K562 (cell line): ENCODE results near the gene SATB1. TPM values are rescaled to one million over a fixed set of nuclear protein-coding genes. Genes with fewer than 3 reads are reported as not detected.

Source experiments
- ATAC-seq: fragments of 200-7000 bp; cut with Tn5 transposase; 3 replicates; pipeline ENCODE4 v1.9.1; 2020; ENCODE audit warnings: moderate library complexity
- BruUV-seq: library from RNA; stranded (reverse); fragments of 400-500 nt; replicated peaks from 2 replicates; lab custom pipeline; 2021; lab: Mats Ljungman, UMichigan
- CTCF ChIA-PET: fragments of 300-600 bp; formaldehyde crosslinking; extraction: SDS; loops from one replicate; lab custom pipeline; 2021; ENCODE audit warnings: low intra/inter-chr PET ratio; lab: Yijun Ruan, JAX
- POLR2A ChIA-PET: fragments of 300-600, 350-650 bp; sonication (Branson Sonifier 250); formaldehyde crosslinking; extraction: SDS; loops from one replicate; lab custom pipeline; 2021; ENCODE audit warnings: antibody characterized with exemption, inconsistent platforms; lab: Yijun Ruan, JAX
- DNase-seq, 4 experiments: peaks; one replicate each; pipeline versions ENCODE4 v3.0.0 to v3.0.0-alpha.2; 2011 to 2018; ENCODE audit warnings: low spot score in 3 of 4, mixed read lengths in 3 of 4; ENCODE audit errors: extremely low read depth in 1 of 4
- FAIRE-seq: peaks from 2 replicates; lab custom pipeline; 2011; peaks lifted over from hg19 to GRCh38; lab: Jason Lieb, UNC
- H2AFZ ChIP-seq: 2 replicates; pipeline ENCODE4 v1.6.0; 2011; ENCODE audit warnings: low read depth, low read length, control low read depth, inconsistent platforms
- H3K27ac ChIP-seq: fragments of 200-600 bp; 3 replicates; pipeline ENCODE4 v1.8.0; 2011; ENCODE audit warnings: low read depth, mild to moderate bottlenecking, control low read depth, inconsistent platforms, low read length, moderate library complexity, mixed read lengths; ENCODE audit errors: extremely low read depth
- H3K27me3 ChIP-seq, 2 experiments: fragments of 300-600 bp in 1 of 2; 2 replicates in 1 of 2; 3 replicates in 1 of 2; pipeline versions ENCODE4 v1.6.0 to v1.8.0; 2011; ENCODE audit warnings: inconsistent platforms in 2 of 2, low read length in 2 of 2, mild to moderate bottlenecking in 1 of 2, mixed read lengths in 1 of 2, moderate library complexity in 1 of 2; ENCODE audit not compliant: control insufficient read depth in 2 of 2, insufficient read depth in 2 of 2
- H3K36me3 ChIP-seq: fragments of 300-600 bp; 3 replicates; pipeline ENCODE4 v1.8.0; 2011; ENCODE audit warnings: mild to moderate bottlenecking, low read length, inconsistent platforms; ENCODE audit not compliant: control insufficient read depth, insufficient read depth
- H3K4me1 ChIP-seq, 2 experiments: fragments of 200-600 bp in 1 of 2; replicated peaks in 1 of 2; 2 replicates in 1 of 2; 3 replicates in 1 of 2; pipeline versions ENCODE4 v1.5.1 to v1.8.0; 2011; ENCODE audit warnings: inconsistent platforms in 2 of 2, low read length in 2 of 2, mild to moderate bottlenecking in 1 of 2, mixed read lengths in 1 of 2, moderate library complexity in 1 of 2; ENCODE audit not compliant: control insufficient read depth in 2 of 2, insufficient read depth in 2 of 2
- H3K4me2 ChIP-seq: 2 replicates; pipeline ENCODE4 v1.6.1; 2011; ENCODE audit warnings: low read length, control low read depth, inconsistent platforms, mixed read lengths; ENCODE audit not compliant: insufficient read depth
- H3K4me3 ChIP-seq: fragments of 200-600 bp; sonication (generic), shearing (Covaris generic); 2 replicates; pipeline ENCODE4 v1.5.1; 2016; ENCODE audit warnings: control low read depth, inconsistent platforms
- H3K79me2 ChIP-seq: fragments of 200-600 bp; 3 replicates; pipeline ENCODE4 v1.8.0; 2011; ENCODE audit warnings: low read length, inconsistent platforms; ENCODE audit not compliant: control insufficient read depth, insufficient read depth
- H3K9ac ChIP-seq, 2 experiments: 2 replicates each; pipeline versions ENCODE4 v1.6.0 to v1.6.1; 2011; ENCODE audit warnings: low read depth in 2 of 2, low read length in 2 of 2, control low read depth in 1 of 2, inconsistent platforms in 1 of 2, mild to moderate bottlenecking in 1 of 2, mixed read lengths in 1 of 2; ENCODE audit not compliant: insufficient read depth in 1 of 2
- H3K9me1 ChIP-seq: one replicate; pipeline ENCODE4 v1.6.0; 2011; ENCODE audit warnings: inconsistent platforms, mild to moderate bottlenecking, low read length, moderate library complexity; ENCODE audit not compliant: control insufficient read depth, insufficient read depth
- H3K9me3 ChIP-seq: replicated peaks from 2 replicates; pipeline ENCODE4 v1.5.1; 2011; ENCODE audit warnings: low read depth, low read length, inconsistent platforms; ENCODE audit not compliant: control insufficient read depth, insufficient read depth
- H4K20me1 ChIP-seq: replicated peaks from 2 replicates; pipeline ENCODE4 v1.6.1; 2011; ENCODE audit warnings: low read length, inconsistent platforms, mixed read lengths; ENCODE audit not compliant: control insufficient read depth, insufficient read depth
- ATF7 ChIP-seq: fragments of 450-650 bp; IDR thresholded peaks from 2 replicates; pipeline ENCODE4 v1.7.1; 2014; ENCODE audit warnings: mild to moderate bottlenecking, moderate library complexity
- BCL6 ChIP-seq: fragments of 250-450 bp; sonication (Bioruptor Pico); IDR thresholded peaks from 2 replicates; pipeline ENCODE4 v1.4.0; 2020
- CCAR2 ChIP-seq: fragments of 200-400 bp; formaldehyde crosslinking; IDR thresholded peaks from 2 replicates; pipeline ENCODE4 v1.6.1; 2017; ENCODE audit warnings: mild to moderate bottlenecking, low read depth, low read length
- CHD4 ChIP-seq: fragments of 200-600 bp; sonication (generic); IDR thresholded peaks from 3 replicates; pipeline ENCODE4 v1.6.1; 2012; ENCODE audit warnings: low read depth, mild to moderate bottlenecking, mixed read lengths, low read length, inconsistent platforms; ENCODE audit not compliant: insufficient read depth, insufficient replicate concordance, poor library complexity, severe bottlenecking
- FOSL1 ChIP-seq: fragments of 200-800 bp; sonication (Bioruptor generic); conservative IDR thresholded peaks from 2 replicates; pipeline ENCODE4 v1.6.1; 2016; ENCODE audit warnings: missing genetic modification characterization, missing compliant biosample characterization
- FOXJ3 ChIP-seq: sonication (generic); formaldehyde crosslinking; IDR thresholded peaks from 2 replicates; pipeline ENCODE4 v1.4.0; 2020; ENCODE audit warnings: mild to moderate bottlenecking, missing genetic modification reagents
- GABPB2 ChIP-seq: fragments of 250-450 bp; sonication (Bioruptor Pico); conservative IDR thresholded peaks from 2 replicates; pipeline ENCODE4 v1.5.1; 2021; ENCODE audit warnings: mild to moderate bottlenecking
- GATA2 ChIP-seq: sonication (generic); formaldehyde crosslinking; IDR thresholded peaks from 2 replicates; pipeline ENCODE4 v1.4.0; 2020; ENCODE audit warnings: mild to moderate bottlenecking, missing genetic modification reagents
- GTF2A2 ChIP-seq: IDR thresholded peaks from 2 replicates; pipeline ENCODE4 v1.6.1; 2016; ENCODE audit warnings: mild to moderate bottlenecking, missing genetic modification characterization, missing compliant biosample characterization
- HDAC1 ChIP-seq, 2 experiments: fragments of 450-650 bp; IDR thresholded peaks; 2 replicates each; pipeline ENCODE4 v1.6.1; 2016 to 2017; ENCODE audit warnings: inconsistent platforms in 1 of 2, mild to moderate bottlenecking in 1 of 2, moderate library complexity in 1 of 2
- HNRNPL ChIP-seq: fragments of 200-400 bp; formaldehyde crosslinking; IDR thresholded peaks from 2 replicates; pipeline ENCODE4 v1.6.1; 2017; ENCODE audit warnings: low read depth, mild to moderate bottlenecking, low read length
- JUN ChIP-seq, 2 experiments: sonication (generic) in 1 of 2; formaldehyde crosslinking in 1 of 2; IDR thresholded peaks; 2 replicates each; pipeline versions ENCODE4 v1.6.1 to v1.8.0; 2012 to 2022; ENCODE audit warnings: borderline replicate concordance in 2 of 2, mild to moderate bottlenecking in 2 of 2, improper control_type of control experiment in 1 of 2, low read depth in 1 of 2, low read length in 1 of 2, missing genetic modification reagents in 1 of 2
- NCOA4 ChIP-seq: fragments of 450-650 bp; IDR thresholded peaks from 2 replicates; pipeline ENCODE4 v1.6.1; 2018; ENCODE audit warnings: mild to moderate bottlenecking; ENCODE audit not compliant: partially characterized antibody
- NR2C2 ChIP-seq, 2 experiments: fragments of 200-800 bp in 1 of 2; sonication (Bioruptor generic) in 1 of 2; sonication (generic) in 1 of 2; formaldehyde crosslinking in 1 of 2; IDR thresholded peaks; 2 replicates each; pipeline versions ENCODE4 v1.6.1 to v1.8.0; 2016 to 2022; ENCODE audit warnings: mild to moderate bottlenecking in 1 of 2, missing compliant biosample characterization in 1 of 2, missing genetic modification characterization in 1 of 2, missing genetic modification reagents in 1 of 2
- POLR2B ChIP-seq: fragments of 450-650 bp; IDR thresholded peaks from 2 replicates; pipeline ENCODE4 v1.6.1; 2018; ENCODE audit warnings: low read depth; ENCODE audit not compliant: partially characterized antibody
- PTRF ChIP-seq: fragments of 450-650 bp; IDR thresholded peaks from 2 replicates; pipeline ENCODE4 v1.6.1; 2016; ENCODE audit warnings: mild to moderate bottlenecking, missing genetic modification characterization, missing compliant biosample characterization
- RBM22 ChIP-seq: fragments of 200-400 bp; formaldehyde crosslinking; IDR thresholded peaks from 2 replicates; pipeline ENCODE4 v1.6.1; 2018; ENCODE audit warnings: low read length, low read depth; ENCODE audit not compliant: poor library complexity, severe bottlenecking
- SMARCB1 ChIP-seq: IDR thresholded peaks from 2 replicates; pipeline ENCODE4 v1.6.1; 2011; ENCODE audit warnings: improper control_type of control experiment, low read depth; ENCODE audit not compliant: insufficient read length
- TEAD4 ChIP-seq, 2 experiments: sonication (generic) in 1 of 2; formaldehyde crosslinking in 1 of 2; IDR thresholded peaks; 2 replicates each; pipeline versions ENCODE4 v1.6.1 to v1.8.0; 2012 to 2022; ENCODE audit warnings: borderline replicate concordance in 1 of 2, inconsistent platforms in 1 of 2, low read length in 1 of 2, mild to moderate bottlenecking in 1 of 2, missing genetic modification reagents in 1 of 2
- ZBTB7A ChIP-seq: IDR thresholded peaks from 2 replicates; pipeline ENCODE4 v1.6.1; 2011; ENCODE audit warnings: low read depth, mild to moderate bottlenecking, low read length, moderate library complexity, borderline replicate concordance; ENCODE audit not compliant: control insufficient read depth
- ZNF197 ChIP-seq: fragments of 200-800 bp; sonication (Bioruptor generic); IDR thresholded peaks from 2 replicates; pipeline ENCODE4 v1.6.1; 2016; ENCODE audit warnings: low read depth, missing genetic modification characterization, missing compliant biosample characterization
- WGBS: fragments of 100-300 bp; shearing (Covaris generic); methylation state at CpG from one replicate; pipeline ENCODE4 v1.1.6; 2016; ENCODE audit warnings: low coverage, mixed read lengths; ENCODE audit not compliant: insufficient coverage; ENCODE audit errors: missing lambda C conversion rate; 5-methylcytosine and 5-hydroxymethylcytosine counted together
- in situ Hi-C: fragments of 300-500 bp; cut with MboI; formaldehyde crosslinking; loops from 4 replicates; pipeline ENCODE4 v1.15.0; 2018; ENCODE audit warnings: inconsistent platforms, mixed read lengths
- intact Hi-C: fragments of 100-400 bp; cut with micrococcal nuclease; formaldehyde crosslinking; loops from 2 replicates; pipeline ENCODE4 v1.14.2; 2022
- polyA plus RNA-seq, 8 experiments: library from polyadenylated mRNA; depleted of rRNA in 4 of 8; stranded (reverse) in 5 of 8; unstranded in 3 of 8; fragments of >200 nt; fragmentation: Nextera tagmentation in 2 of 8; fragmentation: Illumina TruSeq in 1 of 8; extraction: Ambion mirVana in 2 of 8; extraction: Trizol in 1 of 8; gene quantifications; 2 replicates each; pipeline versions ENCODE4 v1.2.1 to v1.2.3, GENCODE V29; 2011 to 2014; ENCODE audit warnings: inconsistent platforms in 1 of 8, missing spikeins in 1 of 8
- total RNA-seq, 7 experiments: library from RNA; depleted of rRNA in 6 of 7; stranded (reverse); fragments of >200 nt in 6 of 7; fragmentation: Illumina TruSeq in 2 of 7; extraction: Trizol in 2 of 7; gene quantifications; 2 replicates each; pipeline versions ENCODE4 v1.2.1 to v1.2.3, GENCODE V29; 2011 to 2021; ENCODE audit warnings: low replicate concordance in 1 of 7
- TF ChIP-seq, protein P1 (sequence below): fragments of 250-450 bp; sonication (Bioruptor Pico); IDR thresholded peaks from 2 replicates; pipeline ENCODE4 v1.5.0; 2021

Gene SATB1
- total and polyA plus RNA-seq, 9 of the 15 experiments (the other 6 are each of a cell fraction or from before 2014, with no cell fraction given) = 0.03 to 2.5 (median 0.15) TPM; not detected in 1

DNA sequence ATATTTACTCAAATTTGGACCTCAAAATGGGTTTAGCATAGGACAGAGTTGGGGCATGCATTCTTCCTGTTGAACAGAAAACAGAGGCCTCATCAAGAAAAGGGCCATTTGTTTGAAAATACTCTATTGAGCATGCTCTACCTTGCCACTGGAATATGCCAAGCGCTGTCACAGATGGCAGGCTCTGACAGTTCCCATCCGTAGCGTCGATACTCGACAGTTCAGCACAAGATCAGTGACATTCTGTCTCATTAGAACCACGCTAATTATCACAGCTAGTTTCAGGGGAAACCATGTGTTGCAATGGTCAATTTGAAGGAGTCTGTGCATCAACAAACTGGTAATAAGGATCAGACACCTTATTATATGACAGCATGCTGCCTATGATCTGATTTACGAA is 54.5 kb downstream of the SATB1 start (continued):
- no peak for TF ChIP-seq JUN (IDR thresholded peaks at IDR 0.05; ENCODE audit: borderline replicate concordance, low read depth, low read length)
- TF ChIP-seq JUN (CRISPR knock-in tag; IDR thresholded peaks at IDR 0.05; ENCODE audit: borderline replicate concordance) = no peak
- TF ChIP-seq GABPB2 = no peak
- TF ChIP-seq GATA2 (CRISPR knock-in tag) = no peak
- no peak for TF ChIP-seq HNRNPL
- no peak for TF ChIP-seq GTF2A2 (tag)
- TF ChIP-seq CHD4 = no peak
- TF ChIP-seq HDAC1 (IDR thresholded peaks at IDR 0.05) = no peak
- no peak for TF ChIP-seq RBM22
- TF ChIP-seq CCAR2 = no peak
- TF ChIP-seq NR2C2 (CRISPR knock-in tag; IDR thresholded peaks at IDR 0.05) = no peak
- no peak for TF ChIP-seq NR2C2 (tag; IDR thresholded peaks at IDR 0.05)
- no peak for TF ChIP-seq FOSL1 (tag)

DNA sequence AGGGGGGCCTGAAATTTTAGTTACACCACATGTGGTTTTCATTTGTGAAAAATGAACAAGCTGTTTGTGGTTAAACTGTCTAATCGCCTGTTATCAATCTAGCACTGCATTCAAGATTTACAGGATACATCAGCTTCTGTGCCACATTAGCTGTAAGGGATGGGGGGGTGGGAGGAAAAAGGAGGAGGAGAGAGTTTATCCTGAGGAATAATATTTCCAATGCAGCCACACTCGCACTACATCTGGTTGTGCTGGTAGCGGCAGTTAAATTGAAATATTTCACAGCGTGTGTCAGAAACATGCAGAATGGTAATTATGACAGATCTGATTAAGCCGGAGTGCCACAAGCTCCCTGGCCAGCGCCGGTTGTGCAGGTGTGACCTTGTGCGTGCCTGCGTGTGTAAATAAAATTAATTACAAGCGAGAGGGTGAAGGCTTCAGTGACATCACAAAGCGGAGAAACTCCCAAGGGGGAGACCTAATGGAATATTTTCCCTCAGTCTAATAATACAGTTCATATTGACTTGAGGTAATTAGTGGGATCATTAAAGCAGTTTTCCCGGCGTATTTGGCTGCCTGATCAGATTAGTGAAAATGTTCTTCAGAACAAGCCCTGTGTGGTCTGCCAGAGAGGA is 55.5 kb downstream of the SATB1 start:
- FAIRE-seq (no peak), ATAC-seq (no peak), DNase-seq (no peak)
- intact Hi-C loops = no loop called here
- H3K4me1 ChIP-seq = no peaks in the 10 kb centered on the region
- H3K9me3 ChIP-seq = no peaks in the 10 kb centered on the region
- no peaks in the 10 kb centered on the region for H3K9me1 ChIP-seq
- no peak overlapping the region for H3K4me3 ChIP-seq
- no peaks in the 10 kb centered on the region for H3K36me3 ChIP-seq
- WGBS = 1% methylated on average over 12 of the region's 13 CpGs
- no peak overlapping the region for H3K27ac ChIP-seq
- no peak overlapping the region for H2AFZ ChIP-seq
- no peaks in the 10 kb centered on the region for H3K79me2 ChIP-seq
- H3K4me2 ChIP-seq = no peak overlapping the region
- in situ Hi-C loops = no loop called here
- no peaks in the 10 kb centered on the region for H4K20me1 ChIP-seq
- no TSS peak for BruUV-seq
- ChIA-PET POLR2A (interaction anchor here (0.7 kb wide), 1 partner anchor 134 kb away, joined by 4 read pairs; no protein-coding TSS in a partner anchor), CTCF (no interaction called here)
- H3K27me3 ChIP-seq = no peaks in the 10 kb centered on the region
- no peak overlapping the region for H3K9ac ChIP-seq
- TF ChIP-seq ZNF197 (CRISPR knock-in tag) = no peak
- TF ChIP-seq PTRF (tag) = no peak
- no peak for TF ChIP-seq TEAD4 (IDR thresholded peaks at IDR 0.05; ENCODE audit: low read length)
- no peak for TF ChIP-seq TEAD4 (CRISPR knock-in tag; IDR thresholded peaks at IDR 0.05; ENCODE audit: borderline replicate concordance)
- TF ChIP-seq ZBTB7A = no peak
- TF ChIP-seq BCL6 (CRISPR knock-in tag) = no peak
- TF ChIP-seq SMARCB1 = no peak
- no peak for TF ChIP-seq NCOA4
- no peak for TF ChIP-seq ATF7
- TF ChIP-seq FOXJ3 = no peak
- no peak for TF ChIP-seq POLR2B
- TF ChIP-seq, protein P1, sequence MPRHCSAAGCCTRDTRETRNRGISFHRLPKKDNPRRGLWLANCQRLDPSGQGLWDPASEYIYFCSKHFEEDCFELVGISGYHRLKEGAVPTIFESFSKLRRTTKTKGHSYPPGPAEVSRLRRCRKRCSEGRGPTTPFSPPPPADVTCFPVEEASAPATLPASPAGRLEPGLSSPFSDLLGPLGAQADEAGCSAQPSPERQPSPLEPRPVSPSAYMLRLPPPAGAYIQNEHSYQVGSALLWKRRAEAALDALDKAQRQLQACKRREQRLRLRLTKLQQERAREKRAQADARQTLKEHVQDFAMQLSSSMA = no peak
